HG03521 (cell line): ENCODE measurements around the gene HPCAL1.
"Not testable (repeated sequence)": the region's sequence is repeated elsewhere in the genome, so short reads cannot be mapped to it uniquely, and the experiment has no call there.

ENCODE experiments used
- ATAC-seq: cut with Tn5 transposase; IDR thresholded peaks from one replicate; pipeline ENCODE4 v1.9.1; 2021; ENCODE audit warnings: mild to moderate bottlenecking, moderate library complexity; ENCODE audit not compliant: unreplicated experiment

HPCAL1 gene

DNA sequence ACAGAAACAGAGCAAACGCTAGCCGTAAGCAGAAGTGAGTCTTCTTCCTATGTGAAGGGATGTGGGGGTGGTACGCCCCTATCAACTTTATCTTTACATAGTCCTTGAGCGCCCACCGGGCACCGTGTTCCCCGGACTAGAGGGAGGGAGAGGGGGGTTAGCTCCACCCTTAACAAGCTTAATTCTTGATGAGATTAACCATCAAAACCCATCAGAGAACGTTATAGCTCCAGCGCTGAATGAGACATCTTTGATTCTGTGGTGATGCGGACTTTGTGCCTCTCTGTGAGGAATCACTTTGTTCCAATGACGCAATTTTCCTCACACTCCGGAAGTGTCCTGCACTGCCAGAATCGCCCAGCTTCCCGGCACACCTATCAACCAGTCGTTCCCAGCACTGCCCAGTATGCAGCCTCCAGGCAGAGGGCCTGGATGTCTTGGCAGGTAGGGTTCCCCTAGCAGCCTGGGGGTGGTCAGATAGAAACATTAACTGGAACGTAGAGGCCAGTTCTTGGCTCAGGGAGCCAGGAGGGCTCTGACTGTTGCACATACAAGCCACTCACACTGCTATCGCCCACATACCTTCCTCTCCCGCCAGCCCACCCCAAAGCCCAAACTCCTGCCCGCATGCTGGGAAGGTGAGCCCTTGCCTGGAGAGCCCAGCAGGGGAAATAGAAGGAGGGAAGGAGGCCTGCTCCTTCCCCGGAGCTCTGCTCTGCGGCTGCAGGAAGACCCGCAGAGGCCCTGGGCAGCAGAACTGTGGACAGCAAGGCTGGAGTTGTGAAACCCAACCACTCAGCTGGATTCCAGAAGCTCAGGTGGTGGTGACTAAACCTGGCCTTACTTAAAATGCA lies 147.4 kb downstream of the HPCAL1 start:
- ATAC-seq, result no peak

GRCh38 chr2:10451819-10452218 lies 149.1 kb downstream of the HPCAL1 start:
- no peak for ATAC-seq

DNA sequence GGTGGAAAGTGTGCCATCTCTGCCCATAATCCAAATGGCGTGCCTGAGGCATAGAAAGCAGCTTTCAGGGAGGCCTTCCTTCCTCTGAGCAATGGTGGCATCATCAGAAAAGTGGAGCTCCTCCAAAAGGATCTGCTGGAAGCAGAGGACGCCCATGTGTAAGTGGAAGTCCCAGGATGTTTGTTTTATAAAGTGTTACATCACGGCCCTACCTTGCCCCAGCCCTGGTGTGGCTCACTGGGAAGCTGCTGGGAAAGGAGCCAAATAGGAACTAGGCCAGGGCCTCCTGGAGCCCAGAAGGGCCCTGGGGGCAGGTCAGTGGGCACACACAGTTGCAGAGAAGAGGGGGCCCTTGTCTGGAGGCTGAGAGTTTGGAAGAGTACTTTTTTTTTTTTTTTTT lies 149.6 kb downstream of the HPCAL1 start:
- no peak for ATAC-seq

DNA sequence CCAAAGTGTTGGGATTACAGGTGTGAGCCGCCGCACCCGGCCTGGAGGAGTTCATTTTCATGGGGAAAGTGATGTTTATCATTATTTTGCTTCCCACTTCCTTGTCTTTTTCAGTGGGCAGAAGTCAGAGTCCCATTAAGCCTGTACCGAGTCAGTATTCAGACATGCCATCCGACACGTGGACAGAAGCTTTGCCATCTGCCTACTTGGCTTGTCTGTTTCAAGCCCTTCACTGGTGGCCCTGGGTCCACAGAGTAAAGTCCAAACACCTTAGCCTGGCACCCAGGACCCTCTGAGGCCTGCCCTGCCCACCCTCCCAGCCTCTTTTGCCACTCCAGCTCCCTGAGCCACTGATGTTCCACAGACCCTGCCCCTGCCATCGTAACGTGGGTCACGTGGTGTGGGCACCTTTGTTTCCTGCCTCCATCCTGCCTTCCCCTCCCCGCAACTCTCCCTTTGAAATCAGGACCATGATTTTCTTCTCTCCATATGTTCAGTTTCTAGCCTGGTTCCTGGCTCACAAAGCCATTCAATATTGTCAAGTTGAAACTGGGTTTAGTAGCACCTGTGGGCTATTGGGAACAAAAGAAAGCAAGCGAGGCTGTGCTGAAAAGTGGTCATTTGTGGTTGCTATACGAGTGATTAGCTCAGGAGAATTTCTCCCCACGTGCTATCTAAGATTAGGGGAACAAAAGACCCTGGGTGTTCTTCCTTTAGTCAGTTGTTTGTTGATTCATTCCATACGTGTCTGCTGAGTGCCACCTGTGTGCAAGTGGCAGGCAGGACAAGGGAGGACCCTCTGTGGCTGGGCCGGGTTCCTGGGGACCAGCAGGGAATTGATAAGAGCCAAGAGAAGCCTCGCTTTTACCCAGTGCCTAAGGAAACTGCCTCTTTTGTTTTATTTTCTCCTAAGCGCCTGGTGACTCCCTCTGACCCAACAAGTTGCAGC lies 150.5 kb downstream of the HPCAL1 start:
- ATAC-seq, result no peak

- no peak for ATAC-seq
Observed at GRCh38 chr2:10453905-10454298, 151.2 kb downstream of the HPCAL1 start.

DNA sequence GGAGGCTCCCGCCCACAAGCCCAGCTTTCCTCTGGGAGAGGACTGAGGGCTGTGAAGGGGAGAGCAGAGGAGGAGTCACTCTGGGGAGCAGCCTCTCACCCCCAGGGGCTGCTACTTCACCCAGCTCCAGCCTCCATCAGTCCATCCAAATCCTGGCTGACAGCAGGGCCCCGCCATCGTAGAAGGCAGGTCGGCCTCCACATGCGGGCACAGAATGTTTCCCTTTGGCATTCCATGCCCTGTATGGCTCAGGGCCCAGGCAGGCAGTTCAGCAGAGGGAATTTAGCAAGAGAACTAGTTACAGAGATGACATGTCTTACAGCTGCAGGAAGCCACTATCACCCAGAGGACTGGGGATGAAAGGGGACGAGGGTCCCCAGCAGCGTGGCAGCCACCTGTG lies 151.8 kb downstream of the HPCAL1 start:
- no peak for ATAC-seq

GRCh38 chr2:10457195-10457594 lies 154.5 kb downstream of the HPCAL1 start:
- ATAC-seq, result not testable (repeated sequence)

DNA sequence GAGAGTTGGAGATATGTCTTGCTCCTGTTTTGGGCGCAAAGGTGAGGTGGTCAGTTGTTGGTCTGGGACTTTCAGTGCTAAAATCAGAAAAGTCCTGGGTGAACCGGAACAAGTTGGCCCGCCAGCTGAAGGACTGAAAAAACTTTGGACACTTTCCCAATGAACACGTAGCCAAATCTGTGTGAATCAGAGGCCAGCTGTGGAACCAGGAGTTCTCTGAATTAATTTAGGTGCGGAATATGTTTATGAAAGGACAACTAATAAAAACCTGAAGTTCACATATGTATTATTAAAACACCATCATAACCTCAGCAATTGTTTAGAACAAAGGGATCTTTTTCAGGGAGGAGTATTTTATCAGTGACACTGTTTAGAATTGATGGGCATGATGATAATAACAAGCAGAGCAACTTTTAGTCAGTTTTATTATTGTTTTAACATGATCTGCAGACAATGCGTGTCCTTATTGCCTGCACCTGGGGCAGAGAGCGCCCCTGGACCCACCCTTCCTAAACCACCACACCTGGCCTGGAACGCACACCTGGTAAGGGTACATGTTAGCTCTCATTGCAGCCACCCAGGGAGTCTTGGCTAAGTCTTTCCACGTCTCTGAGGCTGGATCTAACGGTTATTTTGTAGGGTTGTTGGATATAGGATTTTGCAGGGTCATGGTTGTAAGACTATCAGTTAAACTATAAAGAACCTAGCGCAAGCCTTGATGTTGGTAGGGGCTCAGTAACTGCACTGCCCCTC lies 155.3 kb downstream of the HPCAL1 start:
- no peak for ATAC-seq

GRCh38 chr2:10460366-10460796 lies 157.7 kb downstream of the HPCAL1 start:
- ATAC-seq, result no peak

GRCh38 chr2:10462178-10463083 lies 159.7 kb downstream of the HPCAL1 start:
- no peak for ATAC-seq

DNA sequence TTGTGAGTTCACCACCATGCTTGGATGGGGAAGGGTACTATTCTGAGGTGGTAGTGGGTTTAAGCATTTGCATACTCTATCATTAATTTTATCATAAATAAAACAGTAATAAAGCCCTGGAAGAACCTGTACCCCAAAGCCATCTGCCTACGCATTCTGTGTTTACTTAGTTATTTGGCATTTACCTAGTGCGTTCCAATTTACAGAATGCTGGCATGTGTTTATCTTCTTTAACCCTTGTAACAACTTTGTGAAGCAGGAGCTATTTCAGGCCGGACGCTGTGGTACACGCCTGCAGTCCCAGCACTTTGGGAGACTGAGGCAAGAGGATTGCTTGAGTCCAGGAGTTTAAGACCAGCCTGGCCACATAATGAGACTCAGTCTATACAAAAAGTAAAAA lies 163.2 kb downstream of the HPCAL1 start:
- ATAC-seq, result no peak

GRCh38 chr2:10466801-10467200 lies 164.1 kb downstream of the HPCAL1 start:
- no peak for ATAC-seq

GRCh38 chr2:10467401-10467800 lies 164.7 kb downstream of the HPCAL1 start:
- ATAC-seq, result no peak

GRCh38 chr2:10469301-10469700 lies 166.6 kb downstream of the HPCAL1 start:
- no peak for ATAC-seq

GRCh38 chr2:10469955-10470608 lies 167.4 kb downstream of the HPCAL1 start:
- no peak for ATAC-seq

GRCh38 chr2:10471046-10471571 lies 168.4 kb downstream of the HPCAL1 start:
- ATAC-seq, result no peak

DNA sequence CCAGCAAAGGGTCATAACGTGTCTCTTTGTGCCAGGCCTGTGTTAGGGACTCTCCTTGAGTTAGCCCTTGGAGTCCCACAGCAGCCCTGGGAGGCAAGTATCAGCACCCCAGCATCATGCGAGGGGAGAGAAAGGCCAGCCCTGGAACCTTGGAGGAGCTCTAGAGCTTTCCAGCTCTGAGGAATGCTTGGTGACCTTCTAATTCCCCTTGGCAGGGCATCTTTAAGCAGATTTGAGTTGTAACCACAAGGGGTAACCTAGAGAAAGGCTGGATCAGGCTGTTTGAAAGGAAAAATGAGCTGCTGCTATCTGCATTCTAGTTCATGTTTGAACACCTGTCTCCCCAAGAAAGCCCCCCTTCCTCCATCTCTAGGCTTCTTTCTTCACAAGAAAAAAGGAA lies 169.3 kb downstream of the HPCAL1 start:
- no peak for ATAC-seq

- no peak for ATAC-seq
Observed at GRCh38 chr2:10473121-10473756, 170.5 kb downstream of the HPCAL1 start.

GRCh38 chr2:10475221-10475722 lies 172.6 kb downstream of the HPCAL1 start:
- no peak for ATAC-seq
